GM13976 (cell line): Measurements from ENCODE around the gene CSTF3.

ENCODE experiments used
- DNase-seq: peaks from one replicate; pipeline ENCODE4 v3.0.0; 2012; ENCODE audit warnings: low spot score
- in situ Hi-C: fragments of 300-500 bp; cut with MboI; formaldehyde crosslinking; loops from one replicate; pipeline ENCODE4 v1.12.0; 2022; ENCODE audit warnings: low sequenced_read_pairs, mixed read lengths, inconsistent platforms; ENCODE audit not compliant: unreplicated experiment
- TF ChIP-seq, protein P1 (sequence below): IDR thresholded peaks from 2 replicates; pipeline ENCODE4 v1.5.1; 2012; ENCODE audit warnings: borderline replicate concordance, mild to moderate bottlenecking; ENCODE audit not compliant: insufficient read depth; ENCODE audit errors: extremely low read depth, missing control alignments, control extremely low read depth

Gene CSTF3

DNA sequence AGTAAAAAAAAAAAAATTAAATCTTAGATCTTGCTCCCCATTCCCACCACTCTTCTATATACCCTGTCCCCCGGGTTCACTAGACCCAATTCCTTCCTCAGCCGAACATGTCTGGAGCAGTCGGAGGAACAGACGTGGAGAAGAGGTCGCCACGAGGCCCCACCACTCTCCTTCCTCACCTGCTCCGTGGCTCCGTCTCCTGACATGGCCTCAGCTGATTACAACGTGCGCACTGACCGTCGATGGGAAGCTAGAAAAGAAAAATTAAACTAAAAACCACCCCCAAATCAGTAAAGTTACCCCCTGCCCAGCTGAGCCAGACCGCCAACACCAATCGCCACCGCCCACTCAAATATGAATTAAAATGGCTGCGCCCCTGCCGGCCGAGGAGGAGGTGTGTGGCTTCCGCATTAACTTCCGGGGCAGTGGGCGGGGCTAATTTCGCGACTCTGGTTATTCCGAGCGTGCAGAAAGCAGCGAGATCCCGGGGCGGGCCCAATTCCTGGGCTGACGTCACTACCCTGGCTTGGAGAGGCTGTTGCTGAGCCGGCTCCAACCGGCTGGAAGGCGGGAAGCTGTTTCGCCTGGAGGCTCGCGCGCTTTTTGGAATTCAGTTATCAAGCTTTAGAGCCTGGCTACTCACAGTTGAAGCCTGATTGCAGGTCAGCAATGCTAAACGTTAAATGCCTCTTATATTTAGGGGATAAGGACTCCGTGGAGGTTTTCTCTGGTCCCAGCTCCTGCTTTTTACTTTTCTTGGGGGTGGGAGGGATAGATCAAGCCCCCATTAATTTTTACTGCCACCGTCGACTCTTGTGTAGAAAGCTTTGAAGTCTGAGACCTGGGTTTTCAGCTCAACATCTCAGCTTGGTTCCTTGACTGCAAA, at the start of gene CSTF3:
Gene CSTF3, minus strand, starts transcription at position 361 of the 886 bp plus-strand sequence. Its CDS starts 155 bp downstream, at position 206.
- TF ChIP-seq, protein P1, sequence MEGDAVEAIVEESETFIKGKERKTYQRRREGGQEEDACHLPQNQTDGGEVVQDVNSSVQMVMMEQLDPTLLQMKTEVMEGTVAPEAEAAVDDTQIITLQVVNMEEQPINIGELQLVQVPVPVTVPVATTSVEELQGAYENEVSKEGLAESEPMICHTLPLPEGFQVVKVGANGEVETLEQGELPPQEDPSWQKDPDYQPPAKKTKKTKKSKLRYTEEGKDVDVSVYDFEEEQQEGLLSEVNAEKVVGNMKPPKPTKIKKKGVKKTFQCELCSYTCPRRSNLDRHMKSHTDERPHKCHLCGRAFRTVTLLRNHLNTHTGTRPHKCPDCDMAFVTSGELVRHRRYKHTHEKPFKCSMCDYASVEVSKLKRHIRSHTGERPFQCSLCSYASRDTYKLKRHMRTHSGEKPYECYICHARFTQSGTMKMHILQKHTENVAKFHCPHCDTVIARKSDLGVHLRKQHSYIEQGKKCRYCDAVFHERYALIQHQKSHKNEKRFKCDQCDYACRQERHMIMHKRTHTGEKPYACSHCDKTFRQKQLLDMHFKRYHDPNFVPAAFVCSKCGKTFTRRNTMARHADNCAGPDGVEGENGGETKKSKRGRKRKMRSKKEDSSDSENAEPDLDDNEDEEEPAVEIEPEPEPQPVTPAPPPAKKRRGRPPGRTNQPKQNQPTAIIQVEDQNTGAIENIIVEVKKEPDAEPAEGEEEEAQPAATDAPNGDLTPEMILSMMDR: no peak
- in situ Hi-C loops: no loop called here
- DNase-seq: peak; percentile 93

GRCh38 chr11:33208150-33208549, 46.9 kb upstream of the CSTF3 start:
- in situ Hi-C loops: no loop called here
- TF ChIP-seq, protein P1: no peak
- no peak for DNase-seq

- DNase-seq: no peak
- TF ChIP-seq, protein P1: no peak
- in situ Hi-C loops: no loop called here
These were observed 46.2 kb upstream of the CSTF3 start for GRCh38 chr11:33207408-33207985.

DNA sequence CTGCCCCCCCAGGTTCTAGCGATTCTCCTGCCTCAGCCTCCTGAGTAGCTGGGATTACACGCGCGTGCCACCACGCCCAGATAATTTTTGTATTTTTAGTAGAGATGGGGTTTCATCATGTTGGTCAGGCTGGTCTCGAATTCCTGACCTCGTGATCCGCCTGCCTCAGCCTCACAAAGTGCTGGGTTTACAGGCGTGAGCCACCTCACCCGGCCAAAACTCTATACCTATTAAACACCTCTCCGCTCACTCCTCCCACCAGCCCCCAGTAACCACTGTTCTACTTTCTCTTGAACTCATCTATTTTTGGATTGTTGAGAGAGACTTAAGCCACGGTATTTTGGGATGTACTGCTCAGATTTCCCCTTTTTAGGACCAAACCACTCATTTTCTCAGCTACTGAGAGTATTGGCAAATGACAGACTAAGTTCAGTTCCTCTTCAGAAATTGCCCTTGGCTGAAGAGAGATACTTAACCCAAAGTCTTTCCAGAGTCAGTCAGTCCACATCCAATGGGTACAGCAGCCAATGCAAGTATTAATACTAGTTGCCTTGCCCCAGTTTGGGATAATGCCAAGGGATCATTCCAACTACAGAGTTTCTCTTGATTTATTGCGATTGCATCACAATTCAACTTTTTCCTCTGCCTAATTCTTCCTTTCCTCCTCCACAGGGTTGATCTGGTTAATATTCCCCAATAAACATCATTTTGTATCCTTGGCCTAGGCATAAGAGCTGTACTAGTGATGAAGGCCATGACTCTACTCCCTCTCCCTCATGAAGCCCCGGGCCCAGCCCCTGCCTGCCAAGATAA, 36.8 kb upstream of the CSTF3 start:
- DNase-seq: no peak
- in situ Hi-C loops: no loop called here
- TF ChIP-seq, protein P1: no peak

DNA sequence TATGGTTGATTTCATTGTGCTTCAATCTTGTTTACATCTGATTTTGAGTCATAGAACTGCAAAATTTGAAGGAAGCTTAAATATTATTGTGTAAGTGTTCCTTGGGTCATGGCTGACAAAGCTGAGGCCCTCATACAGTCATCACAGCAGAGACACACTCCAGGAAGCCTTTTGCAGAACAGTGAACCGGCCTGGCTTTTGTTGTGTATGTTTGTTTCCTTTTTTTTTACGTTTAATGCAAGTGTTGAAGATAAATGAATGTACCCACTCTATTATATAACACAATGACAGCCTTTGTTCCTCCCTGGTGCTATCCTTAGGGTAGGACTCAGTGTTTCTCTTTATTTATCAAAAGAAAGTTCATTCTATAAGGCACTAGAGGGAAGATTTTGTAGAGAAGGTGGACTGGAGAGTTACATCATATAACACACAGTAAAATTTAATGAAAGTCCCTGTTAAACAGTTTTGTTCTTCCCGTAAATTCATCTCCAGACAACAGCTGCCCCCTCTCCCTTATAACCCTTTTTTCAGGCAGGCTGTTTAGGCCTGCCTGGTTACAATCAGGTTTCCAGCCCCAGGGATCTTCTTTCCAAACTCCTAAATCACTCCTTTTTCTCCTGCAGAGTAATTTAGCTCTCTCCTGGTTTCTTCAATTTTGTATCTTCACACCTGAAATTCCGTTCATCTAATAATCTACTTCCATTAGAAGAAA, 34.3 kb upstream of the CSTF3 start:
- in situ Hi-C loops: no loop called here
- no peak for DNase-seq
- TF ChIP-seq, protein P1: no peak

GRCh38 chr11:33194455-33194854, 33.2 kb upstream of the CSTF3 start:
- in situ Hi-C loops: no loop called here
- TF ChIP-seq, protein P1: no peak
- no peak for DNase-seq
